AG04450 (cell line): Measurements from ENCODE around the gene PTPN9. TPM values are rescaled to one million over a fixed set of nuclear protein-coding genes. Genes with fewer than 3 reads are reported as not detected.
A peak's percentile ranks its signal among the peaks of the same experiment; 100 is the strongest.
"Not testable (repeated sequence)": the region's sequence is repeated elsewhere in the genome, so short reads cannot be mapped to it uniquely, and the experiment has no call there.

Source experiments
- CTCF ChIA-PET: fragments of 300-600, 350-600 bp; formaldehyde crosslinking; extraction: SDS; loops from one replicate; lab custom pipeline; 2022; ENCODE audit warnings: antibody characterized with exemption, inconsistent platforms; lab: Charles Lee
- POLR2A ChIA-PET: fragments of 350-600 bp; formaldehyde crosslinking; extraction: SDS; loops from one replicate; lab custom pipeline; 2021; ENCODE audit warnings: antibody characterized with exemption, inconsistent platforms; lab: Yijun Ruan, JAX
- DNase-seq: peaks from one replicate; pipeline ENCODE4 v3.0.0-alpha.2; 2011; ENCODE audit warnings: low read depth, low spot score
- H3K27ac ChIP-seq: one replicate; pipeline ENCODE4 v1.5.1; 2012; ENCODE audit warnings: low read depth, low read length, control low read depth
- H3K27me3 ChIP-seq: one replicate; pipeline ENCODE4 v1.6.0; 2012; ENCODE audit warnings: low read length; ENCODE audit not compliant: control insufficient read depth, insufficient read depth
- H3K4me3 ChIP-seq: 2 replicates; pipeline ENCODE4 v1.5.1; 2011; ENCODE audit warnings: mild to moderate bottlenecking, low read depth, low read length, control low read depth
- H3K9me3 ChIP-seq: 2 replicates; pipeline ENCODE4 v1.5.1; 2012; ENCODE audit warnings: low read length; ENCODE audit not compliant: control insufficient read depth, insufficient read depth
- polyA plus RNA-seq: library from polyadenylated mRNA; depleted of rRNA; stranded (reverse); fragments of >200 nt; gene quantifications from 2 replicates; pipeline ENCODE4 v1.2.3, GENCODE V29; 2011
- TF ChIP-seq, protein P1 (sequence below): IDR thresholded peaks from 2 replicates; pipeline ENCODE4 v1.5.1; 2011; ENCODE audit warnings: low read depth, low read length, control low read depth, inconsistent platforms

The PTPN9 gene
- polyA plus RNA-seq, 1 experiment = 49.6 TPM

GRCh38 chr15:75591655-75592364 lies 12.7 kb upstream of the PTPN9 start:
- no peaks in the 10 kb centered on the region for H3K27me3 ChIP-seq
- TF ChIP-seq, protein P1, sequence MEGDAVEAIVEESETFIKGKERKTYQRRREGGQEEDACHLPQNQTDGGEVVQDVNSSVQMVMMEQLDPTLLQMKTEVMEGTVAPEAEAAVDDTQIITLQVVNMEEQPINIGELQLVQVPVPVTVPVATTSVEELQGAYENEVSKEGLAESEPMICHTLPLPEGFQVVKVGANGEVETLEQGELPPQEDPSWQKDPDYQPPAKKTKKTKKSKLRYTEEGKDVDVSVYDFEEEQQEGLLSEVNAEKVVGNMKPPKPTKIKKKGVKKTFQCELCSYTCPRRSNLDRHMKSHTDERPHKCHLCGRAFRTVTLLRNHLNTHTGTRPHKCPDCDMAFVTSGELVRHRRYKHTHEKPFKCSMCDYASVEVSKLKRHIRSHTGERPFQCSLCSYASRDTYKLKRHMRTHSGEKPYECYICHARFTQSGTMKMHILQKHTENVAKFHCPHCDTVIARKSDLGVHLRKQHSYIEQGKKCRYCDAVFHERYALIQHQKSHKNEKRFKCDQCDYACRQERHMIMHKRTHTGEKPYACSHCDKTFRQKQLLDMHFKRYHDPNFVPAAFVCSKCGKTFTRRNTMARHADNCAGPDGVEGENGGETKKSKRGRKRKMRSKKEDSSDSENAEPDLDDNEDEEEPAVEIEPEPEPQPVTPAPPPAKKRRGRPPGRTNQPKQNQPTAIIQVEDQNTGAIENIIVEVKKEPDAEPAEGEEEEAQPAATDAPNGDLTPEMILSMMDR = no peak
- POLR2A ChIA-PET = interaction anchor here (0.7 kb wide), 1 partner anchor 11 kb away, joined by 3 read pairs; no protein-coding TSS in a partner anchor
- no peak overlapping the region for H3K4me3 ChIP-seq
- no peak for DNase-seq
- CTCF ChIA-PET = no interaction called here
- no peaks in the 10 kb centered on the region for H3K9me3 ChIP-seq
- H3K27ac ChIP-seq = no peak overlapping the region

DNA sequence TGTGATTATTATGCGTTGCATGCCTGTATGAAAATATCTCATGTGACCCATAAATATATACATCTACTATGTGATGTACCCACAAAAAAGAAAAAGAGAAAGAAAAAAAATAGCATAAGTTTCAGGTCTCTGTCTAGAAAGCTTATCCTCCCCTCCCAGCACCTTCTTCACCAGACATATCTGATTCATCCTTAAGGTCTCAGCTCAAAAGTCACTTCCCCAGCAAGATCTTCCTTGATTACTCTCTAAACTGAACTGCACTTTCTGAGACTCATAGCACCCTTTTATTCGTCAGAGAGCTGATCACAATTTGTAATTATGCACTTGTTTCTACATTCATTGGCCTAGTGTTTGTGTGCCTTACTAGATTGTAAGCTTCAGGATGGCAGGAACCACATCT lies 11.1 kb upstream of the PTPN9 start:
- CTCF ChIA-PET = no interaction called here
- POLR2A ChIA-PET = no interaction called here
- TF ChIP-seq, protein P1 = no peak
- DNase-seq = no peak
- H3K27ac ChIP-seq = no peak overlapping the region
- no peak overlapping the region for H3K4me3 ChIP-seq
- no peaks in the 10 kb centered on the region for H3K9me3 ChIP-seq
- H3K27me3 ChIP-seq = no peaks in the 10 kb centered on the region

DNA sequence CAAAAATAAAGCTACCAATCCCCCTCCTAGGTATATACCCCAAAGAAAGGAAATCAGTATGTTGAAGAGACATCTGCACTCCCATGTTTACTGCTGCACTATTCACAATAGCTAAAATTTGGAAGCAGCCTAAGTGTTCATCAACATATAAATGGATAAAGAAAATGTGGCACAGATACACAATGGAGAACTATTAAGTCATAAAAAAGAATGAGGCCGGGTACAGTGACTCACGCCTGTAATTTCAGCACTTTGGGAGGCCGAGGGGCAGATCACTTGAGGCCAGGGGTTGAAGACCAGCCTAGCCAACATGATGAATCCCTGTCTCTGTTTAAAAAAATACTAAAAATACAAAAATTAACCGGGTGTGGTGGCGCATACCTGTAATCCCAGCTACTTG lies 10.0 kb upstream of the PTPN9 start:
- Histone ChIP-seq H3K27ac (no peak overlapping the region), H3K9me3 (no peaks in the 10 kb centered on the region), H3K27me3 (no peaks in the 10 kb centered on the region), H3K4me3 (no peak overlapping the region)
- POLR2A ChIA-PET = no interaction called here
- TF ChIP-seq, protein P1 = no peak
- CTCF ChIA-PET = interaction anchor here (0.8 kb wide), 1 partner anchor 81 kb away, joined by 5 read pairs; no protein-coding TSS in a partner anchor
- DNase-seq = no peak

GRCh38 chr15:75586422-75586821 lies 7.3 kb upstream of the PTPN9 start:
- H3K27me3 ChIP-seq, H3K9me3 ChIP-seq, H3K27ac ChIP-seq, H3K4me3 ChIP-seq, DNase-seq, CTCF ChIA-PET, POLR2A ChIA-PET: not testable (repeated sequence)

GRCh38 chr15:75584121-75584520 lies 5.0 kb upstream of the PTPN9 start:
- Histone ChIP-seq H3K4me3 (no peak overlapping the region), H3K9me3 (no peaks in the 10 kb centered on the region), H3K27ac (peak overlapping the region; percentile 2), H3K27me3 (no peaks in the 10 kb centered on the region)
- ChIA-PET CTCF (no interaction called here), POLR2A (interaction anchor here (0.7 kb wide), 1 partner anchor 89 kb away, joined by 4 read pairs; no protein-coding TSS in a partner anchor)
- no peak for DNase-seq
- TF ChIP-seq, protein P1 = no peak
